Mesendoderm (in vitro differentiated cells): Measurements from ENCODE around the gene TMEM132A.

Source experiments
- DNase-seq: peaks from one replicate; pipeline ENCODE4 v3.0.0; 2013
- H2AK5ac ChIP-seq: 2 replicates; pipeline ENCODE4 v1.6.1; 2013; ENCODE audit warnings: low read length, inconsistent platforms
- H2BK120ac ChIP-seq: 2 replicates; pipeline ENCODE4 v1.6.1; 2013; ENCODE audit warnings: low read depth, mild to moderate bottlenecking, low read length, moderate library complexity, mixed read lengths
- H2BK15ac ChIP-seq: replicated peaks from 2 replicates; pipeline ENCODE4 v1.6.1; 2013; ENCODE audit warnings: low read depth, mild to moderate bottlenecking, moderate library complexity
- H2BK5ac ChIP-seq: 2 replicates; pipeline ENCODE4 v1.6.1; 2013; ENCODE audit warnings: low read length, inconsistent platforms
- H3K18ac ChIP-seq: 2 replicates; pipeline ENCODE4 v1.6.1; 2013; ENCODE audit warnings: mild to moderate bottlenecking, low read length, mixed read lengths
- H3K23ac ChIP-seq: one replicate; pipeline ENCODE4 v1.6.1; 2013; ENCODE audit warnings: low read length
- H3K27ac ChIP-seq: 2 replicates; pipeline ENCODE4 v1.5.1; 2013; ENCODE audit warnings: low read depth, mild to moderate bottlenecking, inconsistent platforms, low read length, moderate library complexity
- H3K27me3 ChIP-seq: 2 replicates; pipeline ENCODE4 v1.6.1; 2013; ENCODE audit warnings: low read length, control low read depth, mild to moderate bottlenecking, inconsistent platforms; ENCODE audit not compliant: insufficient read depth, poor library complexity
- H3K36me3 ChIP-seq: 2 replicates; pipeline ENCODE4 v1.6.1; 2013; ENCODE audit warnings: low read length, inconsistent platforms; ENCODE audit not compliant: control insufficient read depth, insufficient read depth
- H3K4ac ChIP-seq: one replicate; pipeline ENCODE4 v1.6.1; 2013; ENCODE audit warnings: low read depth, mild to moderate bottlenecking, low read length, moderate library complexity
- H3K4me1 ChIP-seq: 2 replicates; pipeline ENCODE4 v1.6.1; 2013; ENCODE audit warnings: low read depth, low read length, inconsistent platforms; ENCODE audit not compliant: control insufficient read depth
- H3K4me2 ChIP-seq: 2 replicates; pipeline ENCODE4 v1.6.1; 2013; ENCODE audit warnings: low read length
- H3K4me3 ChIP-seq: 2 replicates; pipeline ENCODE4 v1.5.1; 2013; ENCODE audit warnings: mild to moderate bottlenecking, low read length
- H3K56ac ChIP-seq: one replicate; pipeline ENCODE4 v1.6.1; 2013; ENCODE audit warnings: low read length
- H3K79me1 ChIP-seq: 2 replicates; pipeline ENCODE4 v1.6.1; 2013; ENCODE audit warnings: low read length, inconsistent platforms
- H3K79me2 ChIP-seq: 2 replicates; pipeline ENCODE4 v1.6.1; 2013; ENCODE audit warnings: mild to moderate bottlenecking, low read length; ENCODE audit not compliant: control insufficient read depth, insufficient read depth
- H3K9ac ChIP-seq: 2 replicates; pipeline ENCODE4 v1.6.1; 2013; ENCODE audit warnings: low read length, inconsistent platforms
- H4K5ac ChIP-seq: one replicate; pipeline ENCODE4 v1.6.1; 2013; ENCODE audit warnings: low read length
- H4K8ac ChIP-seq: one replicate; pipeline ENCODE4 v1.6.1; 2013; ENCODE audit warnings: low read depth, mild to moderate bottlenecking, control low read depth, low read length, moderate library complexity
- WGBS: extraction: QIAGEN DNeasy Blood & Tissue Kit; methylation state at CpG from one replicate; pipeline ENCODE4 v1.1.7; 2013; ENCODE audit warnings: low lambda C conversion rate, missing lambda C conversion rate; ENCODE audit not compliant: insufficient coverage; ENCODE audit errors: extremely low coverage; 5-methylcytosine and 5-hydroxymethylcytosine counted together

Gene TMEM132A

GRCh38 chr11:60934790-60935605 lies 10.7 kb downstream of the TMEM132A start:
- H2BK120ac ChIP-seq, result no peak overlapping the region
- H2BK5ac ChIP-seq, result no peak overlapping the region
- H3K79me1 ChIP-seq, result no peaks in the 10 kb centered on the region

GRCh38 chr11:60935676-60936442 lies 11.6 kb downstream of the TMEM132A start:
- Histone ChIP-seq H3K4ac (no peak overlapping the region), H3K18ac (no peak overlapping the region), H3K79me1 (no peaks in the 10 kb centered on the region), H3K27me3 (no peaks in the 10 kb centered on the region), H2BK15ac (no peak overlapping the region), H3K27ac (no peak overlapping the region), H3K4me3 (no peak overlapping the region), H4K5ac (no peak overlapping the region), H2BK5ac (no peak overlapping the region), H3K4me2 (no peak overlapping the region), H3K4me1 (no peaks in the 10 kb centered on the region), H3K56ac (no peak overlapping the region), H3K9ac (no peak overlapping the region), H3K79me2 (no peaks in the 10 kb centered on the region), H3K36me3 (no peaks in the 10 kb centered on the region), H2AK5ac (no peak overlapping the region), H2BK120ac (no peak overlapping the region), H4K8ac (no peak overlapping the region), H3K23ac (no peak overlapping the region)
- no peak for DNase-seq
- WGBS, result no CpG with 5 or more reads among the region's 27 CpGs

More at GRCh38 chr11:60934790-60935605, 10.7 kb downstream of the TMEM132A start:
- no peak overlapping the region for H2BK15ac ChIP-seq
- H3K4me2 ChIP-seq, result no peak overlapping the region
- no peak for DNase-seq
- H3K4me3 ChIP-seq, result no peak overlapping the region
- no peaks in the 10 kb centered on the region for H3K27me3 ChIP-seq
- H3K56ac ChIP-seq, result no peak overlapping the region
- H3K27ac ChIP-seq, result no peak overlapping the region
- H3K36me3 ChIP-seq, result peaks cover 1% of the 10 kb centered on the region
- no peaks in the 10 kb centered on the region for H3K4me1 ChIP-seq
- H3K18ac ChIP-seq, result no peak overlapping the region
- no peak overlapping the region for H4K8ac ChIP-seq
- no peaks in the 10 kb centered on the region for H3K79me2 ChIP-seq
- no peak overlapping the region for H3K4ac ChIP-seq
- H2AK5ac ChIP-seq, result no peak overlapping the region
- no CpG with 5 or more reads among the region's 21 CpGs for WGBS
- H4K5ac ChIP-seq, result no peak overlapping the region
- no peak overlapping the region for H3K23ac ChIP-seq
- no peak overlapping the region for H3K9ac ChIP-seq

- no peak overlapping the region for H4K5ac ChIP-seq
- H3K18ac ChIP-seq, result no peak overlapping the region
- H3K79me1 ChIP-seq, result no peaks in the 10 kb centered on the region
- H2AK5ac ChIP-seq, result no peak overlapping the region
- no peak overlapping the region for H3K23ac ChIP-seq
- no peak overlapping the region for H4K8ac ChIP-seq
- H3K4ac ChIP-seq, result no peak overlapping the region
- H3K4me2 ChIP-seq, result no peak overlapping the region
- no peak overlapping the region for H2BK15ac ChIP-seq
- H3K27me3 ChIP-seq, result no peaks in the 10 kb centered on the region
- DNase-seq, result no peak
- no peak overlapping the region for H3K56ac ChIP-seq
- no peaks in the 10 kb centered on the region for H3K36me3 ChIP-seq
- H3K27ac ChIP-seq, result no peak overlapping the region
- no peaks in the 10 kb centered on the region for H3K4me1 ChIP-seq
- no peaks in the 10 kb centered on the region for H3K79me2 ChIP-seq
- H3K9ac ChIP-seq, result no peak overlapping the region
- H3K4me3 ChIP-seq, result no peak overlapping the region
- no CpG with 5 or more reads among the region's 18 CpGs for WGBS
- no peak overlapping the region for H2BK5ac ChIP-seq
- H2BK120ac ChIP-seq, result no peak overlapping the region
Observed at GRCh38 chr11:60936467-60937143, 12.3 kb downstream of the TMEM132A start.

- no CpG with 5 or more reads among the region's 12 CpGs for WGBS
- no peak overlapping the region for H4K5ac ChIP-seq
- H3K36me3 ChIP-seq, result no peaks in the 10 kb centered on the region
Observed at GRCh38 chr11:60937144-60937527, 12.9 kb downstream of the TMEM132A start.

GRCh38 chr11:60937811-60938210 lies 13.6 kb downstream of the TMEM132A start:
- Histone ChIP-seq H4K5ac (no peak overlapping the region), H3K4me1 (no peaks in the 10 kb centered on the region), H3K23ac (no peak overlapping the region), H3K27me3 (no peaks in the 10 kb centered on the region), H4K8ac (no peak overlapping the region), H3K4ac (no peak overlapping the region), H3K36me3 (no peaks in the 10 kb centered on the region), H3K18ac (no peak overlapping the region), H3K4me2 (no peak overlapping the region), H3K9ac (no peak overlapping the region), H2AK5ac (no peak overlapping the region), H3K56ac (no peak overlapping the region), H3K79me1 (no peaks in the 10 kb centered on the region), H3K27ac (no peak overlapping the region), H2BK5ac (no peak overlapping the region), H3K79me2 (no peaks in the 10 kb centered on the region), H2BK120ac (no peak overlapping the region), H2BK15ac (no peak overlapping the region), H3K4me3 (no peak overlapping the region)
- DNase-seq, result no peak
- no CpG with 5 or more reads among the region's 8 CpGs for WGBS

More at GRCh38 chr11:60937144-60937527, 12.9 kb downstream of the TMEM132A start:
- no peak overlapping the region for H3K4me2 ChIP-seq
- H3K18ac ChIP-seq, result no peak overlapping the region
- no peak for DNase-seq
- no peaks in the 10 kb centered on the region for H3K4me1 ChIP-seq
- no peak overlapping the region for H2BK120ac ChIP-seq
- no peak overlapping the region for H2BK15ac ChIP-seq
- no peak overlapping the region for H2BK5ac ChIP-seq
- no peak overlapping the region for H3K4ac ChIP-seq
- no peak overlapping the region for H3K23ac ChIP-seq
- H3K79me2 ChIP-seq, result no peaks in the 10 kb centered on the region
- no peak overlapping the region for H4K8ac ChIP-seq
- H3K79me1 ChIP-seq, result no peaks in the 10 kb centered on the region
- H2AK5ac ChIP-seq, result no peak overlapping the region
- H3K4me3 ChIP-seq, result no peak overlapping the region
- H3K27ac ChIP-seq, result no peak overlapping the region
- H3K27me3 ChIP-seq, result no peaks in the 10 kb centered on the region
- H3K9ac ChIP-seq, result no peak overlapping the region
- no peak overlapping the region for H3K56ac ChIP-seq
